ENCODE measurements around the gene CCDC9. TPM values are rescaled to one million over a fixed set of nuclear protein-coding genes. Genes with fewer than 3 reads are reported as not detected.

CCDC9 gene
- total and polyA plus RNA-seq, 2 of the 8 experiments (the other 6 are each of a cell fraction or from before 2014, with no cell fraction given), result 3.7 to 29.8 TPM

DNA sequence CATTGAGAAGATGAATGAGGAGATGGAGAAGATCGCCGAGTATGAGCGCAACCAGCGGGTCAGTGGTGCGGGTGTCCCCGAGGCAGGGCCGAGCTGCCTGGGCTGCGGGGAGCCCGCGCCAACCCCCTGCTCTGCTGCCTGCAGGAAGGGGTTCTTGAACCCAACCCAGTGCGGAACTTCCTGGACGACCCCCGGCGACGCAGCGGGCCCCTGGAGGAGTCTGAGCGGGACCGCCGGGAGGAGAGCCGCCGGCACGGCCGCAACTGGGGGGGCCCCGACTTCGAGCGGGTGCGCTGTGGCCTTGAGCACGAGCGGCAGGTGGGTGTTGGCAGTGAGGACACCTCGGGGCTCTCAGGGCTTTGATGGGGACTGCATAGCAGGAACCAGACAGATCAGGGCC is 8.3 kb downstream of the CCDC9 start:
- H3K27me3 ChIP-seq (replicated peaks in 1 of 4; ENCODE audit: control insufficient read depth in 3 of 4, extremely low read depth in 1 of 4, insufficient read depth in 3 of 4, low read length in 3 of 4), result no peaks in the 10 kb centered on the region
- no peak overlapping the region for H3K23ac ChIP-seq (ENCODE audit: insufficient read length)
- H3K79me1 ChIP-seq (ENCODE audit: low read depth, low read length), result no peaks in the 10 kb centered on the region; the same call in 1 of the 2 replicates
- 96% methylated on average over 30 of the region's 30 CpGs; no CpG with 5 or more reads in 1 of the 2 experiments for WGBS, 2 experiments (ENCODE audit: extremely low coverage in 1 of 2, insufficient coverage in 1 of 2, insufficient read length in 1 of 2, insufficient replicate concordance in 2 of 2, low coverage in 1 of 2, low lambda C conversion rate in 2 of 2, missing lambda C conversion rate in 1 of 2)
- H3K4ac ChIP-seq (replicated peaks; ENCODE audit: insufficient read length, low read depth, low read length), result no peak overlapping the region
- no peak overlapping the region for H2BK5ac ChIP-seq (ENCODE audit: low read depth, low read length)
- no peak overlapping the region for H4K5ac ChIP-seq (ENCODE audit: insufficient read length, low read depth, low read length)
- H3K14ac ChIP-seq (ENCODE audit: insufficient read length), result no peak overlapping the region
- H3K4me1 ChIP-seq (replicated peaks in 1 of 4; ENCODE audit: control insufficient read depth in 3 of 4, insufficient read depth in 4 of 4, low read length in 3 of 4), result no peaks in the 10 kb centered on the region
- no peak overlapping the region for H3K56ac ChIP-seq (replicated peaks; ENCODE audit: insufficient read length, low read depth, low read length)
- H2AK5ac ChIP-seq (ENCODE audit: low read depth, low read length), result no peak overlapping the region
- no peak overlapping the region for H3K27ac ChIP-seq (ENCODE audit: low read depth, low read length)
- H2AFZ ChIP-seq (ENCODE audit: low read length), result no peak overlapping the region
- no peaks in the 10 kb centered on the region; a peak in 1 of 4 replicates for H3K79me2 ChIP-seq (ENCODE audit: control insufficient read depth in 1 of 2, insufficient read depth in 2 of 2, low read length in 2 of 2)
- no peak overlapping the region for H2BK120ac ChIP-seq (replicated peaks; ENCODE audit: low read depth, low read length)
- no peak overlapping the region for H3K9ac ChIP-seq (replicated peaks in 1 of 4; ENCODE audit: extremely low read depth in 1 of 4, low read depth in 3 of 4, low read length in 3 of 4)
- H4K20me1 ChIP-seq (replicated peaks in 1 of 2; ENCODE audit: control insufficient read depth in 1 of 2, insufficient read depth in 2 of 2, low read length in 2 of 2), result peaks cover 3 to 16% of the 10 kb centered on the region in 2 experiments
- H4K8ac ChIP-seq (ENCODE audit: extremely low read depth, insufficient read depth, low read length), result no peak overlapping the region
- H3K4me3 ChIP-seq (ENCODE audit: extremely low read depth in 1 of 4, insufficient read depth in 2 of 4, low read depth in 3 of 4, low read length in 4 of 4), result no peak overlapping the region
- POLR2A ChIA-PET (ENCODE audit: partially characterized antibody), result no interaction called here
- CTCF ChIA-PET (ENCODE audit: partially characterized antibody), result interaction anchor here (3.9 kb wide), 1 partner anchor 54 kb away, joined by 14 read pairs; no protein-coding TSS in a partner anchor
- H2BK20ac ChIP-seq (ENCODE audit: low read length), result no peak overlapping the region
- DNase-seq (ENCODE audit: low read depth in 1 of 2, low spot score in 2 of 2) (no peak), FAIRE-seq (no peak)
- H2BK12ac ChIP-seq (ENCODE audit: low read depth, low read length), result no peak overlapping the region
- no peak overlapping the region for H4K91ac ChIP-seq (replicated peaks; ENCODE audit: insufficient read length, low read length)
- H3K23me2 ChIP-seq (ENCODE audit: low read depth, low read length), result no peaks in the 10 kb centered on the region
- no peak overlapping the region for H3K18ac ChIP-seq (ENCODE audit: extremely low read depth, low read length)
- no peak overlapping the region for H2BK15ac ChIP-seq (ENCODE audit: low read length)
- H3K36me3 ChIP-seq (ENCODE audit: control insufficient read depth in 2 of 4, insufficient read depth in 4 of 4, low read length in 3 of 4), result peaks cover 10 to 43% (median 29%) of the 10 kb centered on the region in 4 experiments; a peak in 7 of 8 replicates
- no peaks in the 10 kb centered on the region for H3K9me3 ChIP-seq (ENCODE audit: insufficient read depth in 2 of 2, low read depth in 1 of 2, low read length in 1 of 2)
- H3K4me2 ChIP-seq (ENCODE audit: insufficient read depth in 1 of 2, low read depth in 2 of 2, low read length in 2 of 2), result no peak overlapping the region
- TF ChIP-seq BCL11A (IDR thresholded peaks at IDR 0.05; ENCODE audit: low read depth in 2 of 2, low read length in 2 of 2) (no peak), SUZ12 (IDR thresholded peaks at IDR 0.05; ENCODE audit: low read length) (no peak), JUN (IDR thresholded peaks at IDR 0.05; ENCODE audit: low read depth, low read length) (no peak), EP300 (IDR thresholded peaks at IDR 0.05; ENCODE audit: borderline replicate concordance in 1 of 2, low read depth in 2 of 2, low read length in 2 of 2) (no peak), KDM1A (IDR thresholded peaks at IDR 0.05; ENCODE audit: borderline replicate concordance, low read length) (no peak), TCF12 (IDR thresholded peaks at IDR 0.05; ENCODE audit: low read depth, low read length) (no peak), POLR2A (IDR thresholded peaks at IDR 0.05; ENCODE audit: control extremely low read depth in 1 of 2, low read depth in 2 of 2, low read length in 2 of 2) (no peak), RNF2 (IDR thresholded peaks at IDR 0.05; ENCODE audit: borderline replicate concordance, low read depth, low read length, missing control alignments, poor library complexity, severe bottlenecking) (no peak), YY1 (IDR thresholded peaks at IDR 0.05; ENCODE audit: low read depth, low read length) (no peak), ASH2L (IDR thresholded peaks at IDR 0.05; ENCODE audit: low read length) (no peak), CBX8 (IDR thresholded peaks at IDR 0.05; ENCODE audit: borderline replicate concordance, low read depth, low read length) (no peak), KDM5A (IDR thresholded peaks at IDR 0.05; ENCODE audit: low read length) (no peak), TEAD4 (IDR thresholded peaks at IDR 0.05; ENCODE audit: low read depth, low read length) (no peak), RFX5 (IDR thresholded peaks at IDR 0.05; ENCODE audit: borderline replicate concordance, low read depth, low read length) (no peak)
- TF ChIP-seq, protein P1, sequence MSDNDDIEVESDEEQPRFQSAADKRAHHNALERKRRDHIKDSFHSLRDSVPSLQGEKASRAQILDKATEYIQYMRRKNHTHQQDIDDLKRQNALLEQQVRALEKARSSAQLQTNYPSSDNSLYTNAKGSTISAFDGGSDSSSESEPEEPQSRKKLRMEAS (IDR thresholded peaks at IDR 0.05), result no peak

Data from H1 (cell line).